ENCODE results near the gene EPN2.

Gene EPN2

GRCh38 chr17:19384723-19385391, 147.7 kb downstream of the EPN2 start:
- DNase-seq: peak; percentile 94

- DNase-seq: no peak
These were observed 148.4 kb downstream of the EPN2 start for GRCh38 chr17:19385521-19385983.

Measured in right forelimb (tissue), 1 donor.